ENCODE measurements around the gene SHISA4. TPM values are rescaled to one million over a fixed set of nuclear protein-coding genes. Genes with fewer than 3 reads are reported as not detected.
A peak's percentile ranks its signal among the peaks of the same experiment; 100 is the strongest.

The SHISA4 gene
- total and polyA plus RNA-seq, 2 experiments from 2014 or later, result 42.4 to 48.0 TPM

- no peaks in the 10 kb centered on the region for H3K4me1 ChIP-seq (ENCODE audit: insufficient read depth)
- H3K79me2 ChIP-seq (ENCODE audit: insufficient read depth), result no peaks in the 10 kb centered on the region
- TF ChIP-seq EZH2 (IDR thresholded peaks at IDR 0.05; ENCODE audit: insufficient read depth, poor library complexity, severe bottlenecking), result no peak
- no peak for TF ChIP-seq EZH2phosphoT487 (IDR thresholded peaks at IDR 0.05; ENCODE audit: insufficient read depth, low read depth)
- no peak overlapping the region for H3K9ac ChIP-seq
- H3K4me2 ChIP-seq (ENCODE audit: unreplicated experiment), result no peak overlapping the region
- in situ Hi-C loops (cut with MboI), result no loop called here
- H3K27ac ChIP-seq, result no peak overlapping the region
- DNase-seq, result no peak
- H4K20me1 ChIP-seq (ENCODE audit: insufficient read depth), result 0 out of 2 replicates have a peak, but pooled peaks cover 4% of the 10 kb centered on the region
- peaks cover 63% of the 10 kb centered on the region for H3K36me3 ChIP-seq (ENCODE audit: low read depth)
- no peak overlapping the region for H3K4me3 ChIP-seq
- H3K9me2 ChIP-seq (ENCODE audit: insufficient read depth), result no peaks in the 10 kb centered on the region
- H3F3A ChIP-seq (ENCODE audit: insufficient read depth), result no peaks in the 10 kb centered on the region
- H3K9me3 ChIP-seq (ENCODE audit: low read depth), result no peaks in the 10 kb centered on the region
- H2AFZ ChIP-seq, result no peak overlapping the region
- H3K27me3 ChIP-seq (replicated peaks; ENCODE audit: insufficient read depth), result no peaks in the 10 kb centered on the region
- WGBS, 2 experiments (ENCODE audit: low coverage in 1 of 2, low lambda C conversion rate in 2 of 2, missing lambda C conversion rate in 2 of 2), result 93 to 98% methylated on average over 5 of the region's 5 CpGs
Measured at GRCh38 chr1:201859424-201859823, 29.3 kb upstream of the SHISA4 start.

- Histone ChIP-seq H3K4me1 (ENCODE audit: insufficient read depth) (no peaks in the 10 kb centered on the region), H3K9me2 (ENCODE audit: insufficient read depth) (no peaks in the 10 kb centered on the region), H4K20me1 (ENCODE audit: insufficient read depth) (no peaks in the 10 kb centered on the region), H3K4me2 (ENCODE audit: unreplicated experiment) (no peak overlapping the region), H3K27ac (no peak overlapping the region), H3K9ac (no peak overlapping the region), H3K36me3 (ENCODE audit: low read depth) (peaks cover 59% of the 10 kb centered on the region), H2AFZ (no peak overlapping the region), H3K4me3 (no peak overlapping the region), H3K79me2 (ENCODE audit: insufficient read depth) (no peaks in the 10 kb centered on the region), H3K9me3 (ENCODE audit: low read depth) (no peaks in the 10 kb centered on the region), H3K27me3 (replicated peaks; ENCODE audit: insufficient read depth) (no peaks in the 10 kb centered on the region), H3F3A (ENCODE audit: insufficient read depth) (no peaks in the 10 kb centered on the region)
- TF ChIP-seq EZH2phosphoT487 (IDR thresholded peaks at IDR 0.05; ENCODE audit: insufficient read depth, low read depth) (no peak), EZH2 (IDR thresholded peaks at IDR 0.05; ENCODE audit: insufficient read depth, poor library complexity, severe bottlenecking) (no peak)
- in situ Hi-C loops (cut with MboI), result no loop called here
- 92% methylated on average over 7 of the region's 7 CpGs for WGBS, 2 experiments (ENCODE audit: low coverage in 1 of 2, low lambda C conversion rate in 2 of 2, missing lambda C conversion rate in 2 of 2)
- DNase-seq, result no peak
Measured at GRCh38 chr1:201861448-201861847, 27.2 kb upstream of the SHISA4 start.

- in situ Hi-C loops (cut with MboI), result no loop called here
- DNase-seq, result peak; percentile 47
- Histone ChIP-seq H3K27ac (no peak overlapping the region), H3K4me3 (no peak overlapping the region), H3K79me2 (ENCODE audit: insufficient read depth) (no peaks in the 10 kb centered on the region), H3K4me2 (ENCODE audit: unreplicated experiment) (no peak overlapping the region), H3K9me3 (ENCODE audit: low read depth) (no peaks in the 10 kb centered on the region), H2AFZ (no peak overlapping the region), H3K4me1 (ENCODE audit: insufficient read depth) (no peaks in the 10 kb centered on the region), H3K27me3 (replicated peaks; ENCODE audit: insufficient read depth) (no peaks in the 10 kb centered on the region), H3K36me3 (ENCODE audit: low read depth) (peaks cover 73% of the 10 kb centered on the region), H3K9ac (no peak overlapping the region), H3F3A (ENCODE audit: insufficient read depth) (no peaks in the 10 kb centered on the region), H4K20me1 (ENCODE audit: insufficient read depth) (no peaks in the 10 kb centered on the region), H3K9me2 (ENCODE audit: insufficient read depth) (no peaks in the 10 kb centered on the region)
- TF ChIP-seq EZH2phosphoT487 (IDR thresholded peaks at IDR 0.05; ENCODE audit: insufficient read depth, low read depth) (no peak), EZH2 (IDR thresholded peaks at IDR 0.05; ENCODE audit: insufficient read depth, poor library complexity, severe bottlenecking) (no peak)
- WGBS, 2 experiments (ENCODE audit: low coverage in 1 of 2, low lambda C conversion rate in 2 of 2, missing lambda C conversion rate in 2 of 2), result 90 to 93% methylated on average over 10 of the region's 10 CpGs
Measured at GRCh38 chr1:201870397-201870796, 18.3 kb upstream of the SHISA4 start.

GRCh38 chr1:201874672-201875071, 14.0 kb upstream of the SHISA4 start:
- Histone ChIP-seq H3K27me3 (replicated peaks; ENCODE audit: insufficient read depth) (no peaks in the 10 kb centered on the region), H3K79me2 (ENCODE audit: insufficient read depth) (no peaks in the 10 kb centered on the region), H3F3A (ENCODE audit: insufficient read depth) (no peaks in the 10 kb centered on the region), H2AFZ (no peak overlapping the region), H4K20me1 (ENCODE audit: insufficient read depth) (no peaks in the 10 kb centered on the region), H3K4me1 (ENCODE audit: insufficient read depth) (no peaks in the 10 kb centered on the region), H3K36me3 (ENCODE audit: low read depth) (peaks cover 34% of the 10 kb centered on the region), H3K9me2 (ENCODE audit: insufficient read depth) (no peaks in the 10 kb centered on the region), H3K4me3 (no peak overlapping the region), H3K27ac (no peak overlapping the region), H3K9me3 (ENCODE audit: low read depth) (no peaks in the 10 kb centered on the region), H3K4me2 (ENCODE audit: unreplicated experiment) (no peak overlapping the region), H3K9ac (no peak overlapping the region)
- WGBS, 2 experiments (ENCODE audit: low coverage in 1 of 2, low lambda C conversion rate in 2 of 2, missing lambda C conversion rate in 2 of 2), result 92 to 94% methylated on average over 1 of the region's 1 CpG
- in situ Hi-C loops (cut with MboI), result loop anchor here (25.0 kb wide), 1 partner anchor 238 kb away; the partner anchor contains the start of gene GPR37L1
- DNase-seq, result no peak
- TF ChIP-seq EZH2 (IDR thresholded peaks at IDR 0.05; ENCODE audit: insufficient read depth, poor library complexity, severe bottlenecking), result no peak
- TF ChIP-seq EZH2phosphoT487 (IDR thresholded peaks at IDR 0.05; ENCODE audit: insufficient read depth, low read depth), result no peak
